CD4-positive, alpha-beta T cell treated with Interleukin-4 for 4 hours (primary cell): Measurements from ENCODE around the gene IRF4.

ENCODE experiments used
- DNase-seq: peaks from one replicate; pipeline ENCODE4 v3.0.0-alpha.2; 2020

The IRF4 gene

DNA sequence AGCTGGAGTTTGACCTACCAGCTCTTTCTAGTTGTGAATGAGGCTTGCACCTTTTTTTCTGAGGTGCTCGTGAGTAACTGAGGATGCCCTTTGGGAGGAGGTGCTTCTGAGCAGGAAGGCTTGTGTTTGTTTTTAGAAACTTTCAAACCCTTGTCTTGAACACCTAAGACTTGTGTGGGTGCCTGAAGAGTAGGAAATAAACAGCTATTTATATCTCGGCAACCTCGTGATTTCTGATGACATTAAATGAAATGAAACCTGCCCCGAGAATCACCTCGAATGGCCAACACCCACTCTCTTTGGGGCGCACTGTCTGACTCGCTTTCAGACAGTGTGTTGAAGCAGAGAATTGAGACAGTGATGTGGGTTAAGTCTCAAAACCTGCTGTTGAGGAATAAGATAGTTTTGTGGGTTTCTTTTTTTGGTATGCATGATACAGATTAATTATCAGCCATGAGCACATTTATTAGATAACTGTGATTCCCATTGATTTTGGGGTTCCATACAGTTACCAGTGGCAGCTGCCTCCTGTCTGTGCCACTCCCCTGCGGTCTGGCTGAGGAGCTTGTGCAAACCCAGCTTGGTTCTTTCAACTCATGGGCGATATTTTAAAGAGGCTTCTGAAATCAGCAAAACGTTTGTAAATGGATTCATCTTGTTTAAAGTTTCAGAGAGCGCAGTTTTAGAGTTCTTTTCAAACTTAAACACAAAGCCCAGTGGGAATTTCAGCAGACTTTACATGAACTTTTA, 8.4 kb downstream of the IRF4 start:
- DNase-seq: peak; percentile 59

- no peak for DNase-seq
Measured at GRCh38 chr6:400815-401214, 9.3 kb downstream of the IRF4 start.

GRCh38 chr6:401239-401993, 9.9 kb downstream of the IRF4 start:
- no peak for DNase-seq

DNA sequence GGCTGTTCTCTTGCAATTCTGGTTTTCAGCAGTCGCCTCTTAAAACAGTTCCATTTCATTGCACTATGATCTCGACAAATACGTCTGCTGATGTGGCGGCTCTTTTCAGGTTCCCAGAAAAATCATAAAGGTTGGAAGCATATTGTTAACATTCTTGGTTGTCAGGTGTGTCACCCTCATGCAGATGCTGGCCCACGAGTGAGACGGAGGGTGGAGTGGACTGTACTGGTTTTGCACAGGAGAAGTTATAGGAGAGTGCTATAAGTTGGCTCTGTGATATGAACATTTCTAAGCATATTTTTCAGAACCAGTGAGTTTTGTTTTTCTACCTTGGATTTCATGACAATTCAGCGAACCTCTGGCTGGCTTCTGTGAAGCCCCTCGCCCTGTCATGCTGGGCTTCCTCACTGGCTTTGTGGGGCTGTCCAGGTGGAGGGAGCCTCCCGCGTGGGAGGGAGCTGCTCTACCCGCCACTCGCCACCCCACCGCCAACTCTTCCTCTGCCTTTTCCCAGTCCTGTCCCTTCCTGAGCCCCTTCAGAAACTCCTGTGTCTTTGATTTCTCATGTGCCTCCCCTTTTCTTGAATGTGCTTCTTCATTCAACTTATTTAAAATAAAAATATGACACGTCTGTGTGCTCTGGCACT, 10.6 kb downstream of the IRF4 start:
- DNase-seq: no peak

- peak; percentile 45 for DNase-seq
Measured at GRCh38 chr6:402901-403658, 11.5 kb downstream of the IRF4 start.

DNA sequence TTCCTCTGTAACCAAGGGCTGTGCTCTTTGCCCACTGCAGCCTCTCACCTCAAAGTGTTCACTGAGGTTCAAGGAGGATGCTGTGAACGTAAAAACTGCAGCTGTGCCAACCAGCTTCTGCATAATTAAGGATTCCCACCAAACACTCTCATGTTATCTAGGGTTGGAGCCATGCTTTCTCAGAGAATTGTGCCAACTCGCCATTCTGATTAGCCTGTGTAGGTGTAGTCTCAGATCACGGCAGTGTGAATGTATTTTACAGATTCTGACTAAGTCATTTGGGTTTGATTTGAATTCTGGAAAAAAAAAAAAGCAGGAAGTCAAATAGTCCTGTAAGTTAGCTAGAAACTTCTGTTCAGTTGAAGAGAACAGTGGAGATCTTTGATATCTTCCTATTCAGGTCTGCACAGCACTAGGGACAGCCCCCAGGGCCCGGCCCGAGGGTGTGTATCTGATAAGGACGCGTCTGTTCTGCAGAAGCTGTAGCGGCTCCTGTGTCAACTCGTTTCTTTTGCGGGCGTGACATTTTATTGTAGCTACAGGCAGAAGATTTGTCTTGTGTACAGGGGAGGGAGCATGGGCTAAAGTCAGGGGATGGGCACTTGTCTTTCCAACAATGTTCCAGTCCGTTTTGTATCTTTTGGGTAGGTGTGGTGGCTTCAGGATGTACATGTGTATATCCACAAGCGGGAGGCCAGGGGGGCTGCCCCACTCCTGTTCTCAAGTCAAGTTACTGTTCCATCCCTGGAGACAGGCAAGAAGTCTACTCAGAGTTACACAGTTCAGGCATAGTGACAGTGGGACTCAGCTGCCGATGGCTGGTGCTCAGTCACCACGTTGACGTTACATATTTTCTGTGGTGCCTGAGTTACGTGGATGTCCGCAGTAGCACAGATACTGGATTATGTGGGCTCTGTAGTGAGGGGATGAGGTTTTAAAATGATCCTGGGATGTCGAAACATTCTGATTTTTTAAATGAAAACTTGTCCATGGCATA, 12.4 kb downstream of the IRF4 start:
- DNase-seq: peak; percentile 65

- DNase-seq: peak; percentile 32
Measured at GRCh38 chr6:404685-405423, 13.3 kb downstream of the IRF4 start.

GRCh38 chr6:408148-408547, 16.6 kb downstream of the IRF4 start:
- no peak for DNase-seq

DNA sequence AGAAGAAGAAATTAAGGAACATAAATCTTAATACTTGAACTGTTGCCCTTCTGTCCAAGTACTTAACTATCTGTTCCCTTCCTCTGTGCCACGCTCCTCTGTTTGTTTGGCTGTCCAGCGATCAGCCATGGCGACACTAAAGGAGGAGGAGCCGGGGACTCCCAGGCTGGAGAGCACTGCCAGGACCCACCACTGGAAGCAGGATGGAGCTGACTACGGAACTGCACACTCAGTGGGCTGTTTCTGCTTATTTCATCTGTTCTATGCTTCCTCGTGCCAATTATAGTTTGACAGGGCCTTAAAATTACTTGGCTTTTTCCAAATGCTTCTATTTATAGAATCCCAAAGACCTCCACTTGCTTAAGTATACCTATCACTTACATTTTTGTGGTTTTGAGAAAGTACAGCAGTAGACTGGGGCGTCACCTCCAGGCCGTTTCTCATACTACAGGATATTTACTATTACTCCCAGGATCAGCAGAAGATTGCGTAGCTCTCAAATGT, 17.1 kb downstream of the IRF4 start:
- no peak for DNase-seq

DNA sequence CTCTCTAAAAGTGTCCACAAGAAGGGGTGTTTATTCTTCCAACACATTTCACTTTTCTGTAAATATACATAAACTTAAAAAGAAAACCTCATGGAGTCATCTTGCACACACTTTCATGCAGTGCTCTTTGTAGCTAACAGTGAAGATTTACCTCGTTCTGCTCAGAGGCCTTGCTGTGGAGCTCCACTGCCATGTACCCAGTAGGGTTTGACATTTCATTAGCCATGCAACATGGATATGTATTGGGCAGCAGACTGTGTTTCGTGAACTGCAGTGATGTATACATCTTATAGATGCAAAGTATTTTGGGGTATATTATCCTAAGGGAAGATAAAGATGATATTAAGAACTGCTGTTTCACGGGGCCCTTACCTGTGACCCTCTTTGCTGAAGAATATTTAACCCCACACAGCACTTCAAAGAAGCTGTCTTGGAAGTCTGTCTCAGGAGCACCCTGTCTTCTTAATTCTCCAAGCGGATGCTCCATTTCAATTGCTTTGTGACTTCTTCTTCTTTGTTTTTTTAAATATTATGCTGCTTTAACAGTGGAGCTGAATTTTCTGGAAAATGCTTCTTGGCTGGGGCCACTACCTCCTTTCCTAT, 17.9 kb downstream of the IRF4 start:
- DNase-seq: no peak

GRCh38 chr6:410555-411395, 19.2 kb downstream of the IRF4 start:
- no peak for DNase-seq

GRCh38 chr6:411402-412145, 20.0 kb downstream of the IRF4 start:
- no peak for DNase-seq

GRCh38 chr6:412146-412886, 20.8 kb downstream of the IRF4 start:
- no peak for DNase-seq

DNA sequence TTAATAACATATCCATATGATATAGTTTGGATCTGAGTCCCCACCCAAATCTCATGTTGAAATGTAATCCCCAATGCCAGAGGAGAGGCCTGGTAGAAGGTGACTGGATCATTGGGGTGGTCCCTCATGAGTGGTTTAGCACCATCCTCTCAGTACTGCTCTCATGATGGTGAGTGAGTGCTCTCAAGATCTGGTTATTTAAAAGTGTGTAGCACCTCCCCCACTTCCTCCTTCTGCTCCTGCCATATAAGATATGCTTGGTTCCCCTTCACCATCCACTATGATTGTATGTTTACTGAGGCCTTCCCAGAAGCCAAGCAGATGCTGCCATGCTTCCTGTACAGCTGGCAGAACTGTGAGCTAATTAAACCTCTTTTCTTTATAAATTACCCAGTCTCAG, 22.9 kb downstream of the IRF4 start:
- no peak for DNase-seq

GRCh38 chr6:415087-415486, 23.5 kb downstream of the IRF4 start:
- DNase-seq: no peak

- no peak for DNase-seq
Measured at GRCh38 chr6:421211-421610, 29.7 kb downstream of the IRF4 start.

DNA sequence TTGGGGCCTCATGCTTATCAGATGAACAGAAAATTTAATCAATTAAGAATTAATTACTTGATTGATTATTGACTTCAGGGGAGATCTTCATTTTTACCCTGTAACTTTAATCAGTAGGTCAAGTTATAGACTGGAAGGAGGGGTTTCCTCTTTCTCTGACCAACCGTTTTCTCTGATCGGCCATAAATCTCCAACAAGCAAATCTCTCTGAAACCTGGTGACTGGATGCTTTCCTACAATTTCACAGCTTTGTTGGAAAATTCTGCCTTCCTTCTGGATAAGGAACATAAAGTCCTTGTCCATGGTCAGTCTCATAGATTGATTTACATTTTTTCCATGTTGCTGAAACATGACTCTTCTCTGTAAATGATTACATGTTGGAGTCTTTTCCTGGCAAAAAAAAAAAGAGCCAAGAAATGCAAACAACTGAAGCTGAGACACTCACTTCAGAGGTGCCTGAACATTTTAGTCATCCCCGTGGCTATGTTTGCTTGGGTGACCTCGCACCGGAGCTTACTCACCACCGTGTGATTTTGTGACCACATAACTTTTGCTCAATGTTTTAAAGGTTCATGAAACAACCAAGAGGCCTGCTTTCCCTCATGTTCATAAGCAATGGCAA, 31.0 kb downstream of the IRF4 start:
- peak; percentile 54 for DNase-seq
